GM06990 (cell line): ENCODE data around the gene EPHB1.
A peak's percentile ranks its signal among the peaks of the same experiment; 100 is the strongest.

Source experiments
- DNase-seq: peaks from one replicate; pipeline ENCODE4 v3.0.0-alpha.2; 2011; ENCODE audit not compliant: insufficient read length; ENCODE audit errors: extremely low read depth
- H3K27me3 ChIP-seq: replicated peaks from 2 replicates; pipeline ENCODE4 v1.6.0; 2011; ENCODE audit warnings: low read length; ENCODE audit not compliant: control insufficient read depth, insufficient read depth
- H3K36me3 ChIP-seq: 2 replicates; pipeline ENCODE4 v1.5.1; 2011; ENCODE audit warnings: low read length; ENCODE audit not compliant: control insufficient read depth, insufficient read depth
- H3K4me3 ChIP-seq: replicated peaks from 2 replicates; pipeline ENCODE4 v1.5.1; 2011; ENCODE audit warnings: low read depth, mild to moderate bottlenecking, control low read depth, low read length
- CTCF ChIP-seq: IDR thresholded peaks from 2 replicates; pipeline ENCODE4 v1.5.1; 2011; ENCODE audit warnings: low read length, control low read depth, mild to moderate bottlenecking, inconsistent platforms; ENCODE audit not compliant: insufficient read depth, poor library complexity, severe bottlenecking

The EPHB1 gene

DNA sequence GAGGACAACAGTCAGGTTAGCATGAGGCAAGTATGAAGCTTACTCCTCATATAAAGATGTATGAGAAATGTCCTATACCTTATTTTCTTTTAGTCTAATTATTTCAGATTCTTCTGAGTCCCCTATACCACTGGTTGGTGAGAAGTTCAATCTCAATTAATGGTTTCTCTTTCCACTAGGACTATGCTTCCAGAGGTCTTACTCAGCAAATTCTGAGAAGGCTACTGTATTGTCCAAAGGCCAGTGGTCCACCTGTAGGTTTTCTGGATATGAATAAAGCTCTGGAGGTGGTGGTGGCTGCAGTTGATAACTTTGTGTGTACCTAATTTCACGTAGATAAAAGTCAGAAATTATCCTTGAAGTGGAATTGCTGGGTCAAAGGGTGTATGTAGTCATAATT is 149.4 kb downstream of the EPHB1 start:
- Histone ChIP-seq H3K4me3 (no peak overlapping the region), H3K27me3 (no peaks in the 10 kb centered on the region; the same call in 1 of the 2 replicates), H3K36me3 (no peaks in the 10 kb centered on the region)
- no peak for TF ChIP-seq CTCF
- no peak for DNase-seq

DNA sequence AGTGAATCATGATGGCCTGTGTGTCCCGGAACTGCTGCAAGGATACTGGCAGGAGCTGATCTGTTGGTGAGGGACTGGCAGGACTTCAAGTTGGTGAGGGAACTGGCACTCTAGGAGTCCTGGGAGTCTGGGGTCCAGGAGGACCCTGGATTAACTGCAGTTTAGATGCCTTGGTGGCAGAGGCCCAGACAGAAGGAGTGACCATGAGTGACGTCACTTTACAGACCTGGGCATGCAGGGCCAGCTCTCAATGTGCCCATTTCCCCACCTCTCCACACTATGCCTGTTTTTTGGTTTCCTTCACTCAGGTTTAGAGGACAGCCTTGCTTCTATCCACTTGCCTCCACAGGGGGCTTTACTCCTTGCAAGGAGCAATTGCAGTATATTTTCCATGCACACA is 154.1 kb downstream of the EPHB1 start:
- H3K27me3 ChIP-seq: no peaks in the 10 kb centered on the region; the same call in 1 of the 2 replicates
- H3K36me3 ChIP-seq: no peaks in the 10 kb centered on the region
- DNase-seq: no peak
- no peak for TF ChIP-seq CTCF
- no peak overlapping the region for H3K4me3 ChIP-seq

DNA sequence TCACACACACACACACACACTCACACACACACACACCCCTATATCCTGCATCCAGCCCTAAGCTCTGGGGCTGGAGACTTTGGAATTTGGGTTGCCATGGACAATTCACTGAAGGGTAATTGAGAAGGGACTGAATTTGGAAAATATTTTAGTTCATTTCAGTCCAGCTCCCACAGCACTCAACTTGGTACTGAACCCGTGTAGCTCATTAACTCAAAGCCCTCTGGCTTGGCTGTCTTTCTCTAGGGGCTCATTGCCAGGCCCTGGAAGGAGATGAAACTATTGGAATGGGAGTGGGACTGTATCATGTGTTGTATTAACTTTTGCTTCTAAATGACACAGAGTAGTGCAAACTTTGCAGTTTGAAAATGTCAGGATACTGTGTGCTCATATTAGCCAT is 157.3 kb downstream of the EPHB1 start:
- H3K36me3 ChIP-seq: no peaks in the 10 kb centered on the region
- no peak for DNase-seq
- no peak for TF ChIP-seq CTCF
- H3K4me3 ChIP-seq: no peak overlapping the region
- no peaks in the 10 kb centered on the region for H3K27me3 ChIP-seq

- no peak for DNase-seq
- TF ChIP-seq CTCF: no peak
- no peaks in the 10 kb centered on the region for H3K36me3 ChIP-seq
- H3K27me3 ChIP-seq: no peaks in the 10 kb centered on the region
- no peak overlapping the region for H3K4me3 ChIP-seq
Measured at GRCh38 chr3:134955874-134956273, 160.8 kb downstream of the EPHB1 start.

- H3K27me3 ChIP-seq: no peaks in the 10 kb centered on the region
- no peak for TF ChIP-seq CTCF
- peak; percentile 9 for DNase-seq
- H3K36me3 ChIP-seq: no peaks in the 10 kb centered on the region
- no peak overlapping the region for H3K4me3 ChIP-seq
Measured at GRCh38 chr3:134956395-134956794, 161.3 kb downstream of the EPHB1 start.

DNA sequence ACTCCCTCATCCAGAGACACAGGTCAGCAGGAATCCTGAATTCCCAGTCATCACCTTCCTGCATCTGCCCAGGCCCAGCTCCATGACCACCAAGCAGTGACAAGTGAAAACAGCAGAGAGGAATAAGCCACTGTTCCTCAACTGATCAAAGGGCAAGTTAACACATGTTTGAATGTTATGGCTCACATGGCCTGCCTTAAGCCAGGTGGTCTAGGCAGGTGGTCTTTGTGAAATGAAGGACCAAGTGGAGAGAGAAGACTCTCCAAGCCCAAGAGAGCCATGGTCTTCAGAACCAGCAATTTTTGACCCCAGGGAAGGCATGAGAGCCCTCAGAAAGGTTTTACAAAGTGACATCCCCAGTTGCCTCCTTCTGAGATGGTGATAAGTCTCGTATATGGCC is 161.8 kb downstream of the EPHB1 start:
- Histone ChIP-seq H3K36me3 (no peaks in the 10 kb centered on the region), H3K4me3 (no peak overlapping the region), H3K27me3 (no peaks in the 10 kb centered on the region)
- TF ChIP-seq CTCF: no peak
- DNase-seq: no peak
